Neural progenitor cell (in vitro differentiated cells): Measurements from ENCODE around the gene PRKAG2. TPM values are rescaled to one million over a fixed set of nuclear protein-coding genes. Genes with fewer than 3 reads are reported as not detected.
A peak's percentile ranks its signal among the peaks of the same experiment; 100 is the strongest.

Source experiments
- DNase-seq: peaks from one replicate; pipeline ENCODE4 v3.0.0-alpha.2; 2016; ENCODE audit warnings: low spot score
- H2AFZ ChIP-seq: fragments of 200-600 bp; sonication (generic); replicated peaks from 2 replicates; pipeline ENCODE4 v1.6.1; 2016; ENCODE audit warnings: antibody characterized with exemption
- H3F3A ChIP-seq: fragments of 200-600 bp; sonication (generic); 2 replicates; pipeline ENCODE4 v1.6.1; 2016; ENCODE audit warnings: antibody characterized with exemption, low read depth
- H3K27ac ChIP-seq: fragments of 200-600 bp; sonication (generic); 2 replicates; pipeline ENCODE4 v1.5.1; 2016; ENCODE audit warnings: mild to moderate bottlenecking
- H3K27me3 ChIP-seq: fragments of 200-600 bp; sonication (generic); 2 replicates; pipeline ENCODE4 v1.6.1; 2016; ENCODE audit warnings: mild to moderate bottlenecking, moderate library complexity
- H3K36me3 ChIP-seq: fragments of 200-600 bp; sonication (generic); 2 replicates; pipeline ENCODE4 v1.5.1; 2016
- H3K4me1 ChIP-seq: fragments of 200-600 bp; sonication (generic); 2 replicates; pipeline ENCODE4 v1.6.1; 2016; ENCODE audit warnings: mixed run types
- H3K4me2 ChIP-seq: fragments of 200-600 bp; sonication (generic); 2 replicates; pipeline ENCODE4 v1.6.1; 2016
- H3K4me3 ChIP-seq: fragments of 200-600 bp; sonication (generic); 2 replicates; pipeline ENCODE4 v1.5.1; 2016
- H3K79me2 ChIP-seq: fragments of 200-600 bp; sonication (generic); 2 replicates; pipeline ENCODE4 v1.6.1; 2016; ENCODE audit warnings: low read depth
- H3K9ac ChIP-seq: fragments of 200-600 bp; sonication (generic); 2 replicates; pipeline ENCODE4 v1.6.1; 2016
- H3K9me3 ChIP-seq: fragments of 200-600 bp; sonication (generic); 2 replicates; pipeline ENCODE4 v1.5.1; 2016; ENCODE audit warnings: low read depth
- H4K20me1 ChIP-seq: fragments of 200-600 bp; sonication (generic); 2 replicates; pipeline ENCODE4 v1.6.1; 2016; ENCODE audit warnings: low read depth
- H3K27ac Mint-ChIP-seq: 3 replicates; pipeline ENCODE4 v1.8.0; 2021; ENCODE audit warnings: mixed read lengths
- H3K27me3 Mint-ChIP-seq: 2 replicates; pipeline ENCODE4 v1.8.0; 2022; ENCODE audit warnings: low read depth, mild to moderate bottlenecking, inconsistent platforms, moderate library complexity, mixed read lengths; ENCODE audit not compliant: insufficient read depth
- H3K36me3 Mint-ChIP-seq: 3 replicates; pipeline ENCODE4 v1.8.0; 2021; ENCODE audit warnings: mixed read lengths
- H3K4me1 Mint-ChIP-seq: 3 replicates; pipeline ENCODE4 v1.8.0; 2021; ENCODE audit warnings: mixed read lengths
- H3K4me3 Mint-ChIP-seq: 3 replicates; pipeline ENCODE4 v1.8.0; 2021; ENCODE audit warnings: mild to moderate bottlenecking, moderate library complexity, mixed read lengths
- H3K9me3 Mint-ChIP-seq: 3 replicates; pipeline ENCODE4 v1.8.0; 2020; ENCODE audit warnings: mixed read lengths
- CTCF ChIP-seq: fragments of 200-600 bp; sonication (generic); IDR thresholded peaks from 2 replicates; pipeline ENCODE4 v1.5.1; 2017; ENCODE audit warnings: antibody characterized with exemption, mild to moderate bottlenecking
- EZH2 ChIP-seq: fragments of 200-600 bp; sonication (generic); IDR thresholded peaks from 2 replicates; pipeline ENCODE4 v1.6.1; 2017; ENCODE audit warnings: antibody characterized with exemption, mild to moderate bottlenecking, moderate library complexity
- EZH2phosphoT487 ChIP-seq: fragments of 200-600 bp; sonication (generic); IDR thresholded peaks from 2 replicates; pipeline ENCODE4 v1.6.1; 2017; ENCODE audit warnings: antibody characterized with exemption
- total RNA-seq: library from RNA; depleted of rRNA; stranded (reverse); fragments of >200 nt; gene quantifications from 2 replicates; pipeline ENCODE4 v1.2.3, GENCODE V29; 2015; ENCODE audit warnings: low replicate concordance

Gene PRKAG2
- total RNA-seq, 1 donor from 2014 or later, result 11.4 TPM

GRCh38 chr7:151851145-151851751 is 25.7 kb downstream of the PRKAG2 start:
- DNase-seq, result no peak
- no peak overlapping the region for H2AFZ ChIP-seq
- H3K36me3 ChIP-seq, result no peaks in the 10 kb centered on the region
- no peak overlapping the region for H3K9ac ChIP-seq
- Mint-ChIP-seq H3K4me3 (peak overlapping the region; percentile 42), H3K27ac (peak overlapping the region; percentile 27), H3K9me3 (no peaks in the 10 kb centered on the region), H3K4me1 (peaks cover 10% of the 10 kb centered on the region), H3K27me3 (peaks cover 8% of the 10 kb centered on the region), H3K36me3 (no peaks in the 10 kb centered on the region)
- H4K20me1 ChIP-seq, result no peaks in the 10 kb centered on the region
- no peaks in the 10 kb centered on the region for H3K79me2 ChIP-seq
- no peaks in the 10 kb centered on the region for H3K4me1 ChIP-seq
- H3K4me3 ChIP-seq, result no peak overlapping the region
- H3K27me3 ChIP-seq, result no peaks in the 10 kb centered on the region
- H3K4me2 ChIP-seq, result no peak overlapping the region
- H3K9me3 ChIP-seq, result no peaks in the 10 kb centered on the region
- no peaks in the 10 kb centered on the region for H3F3A ChIP-seq
- H3K27ac ChIP-seq, result no peak overlapping the region
- TF ChIP-seq EZH2 (no peak), EZH2phosphoT487 (no peak), CTCF (no peak)

DNA sequence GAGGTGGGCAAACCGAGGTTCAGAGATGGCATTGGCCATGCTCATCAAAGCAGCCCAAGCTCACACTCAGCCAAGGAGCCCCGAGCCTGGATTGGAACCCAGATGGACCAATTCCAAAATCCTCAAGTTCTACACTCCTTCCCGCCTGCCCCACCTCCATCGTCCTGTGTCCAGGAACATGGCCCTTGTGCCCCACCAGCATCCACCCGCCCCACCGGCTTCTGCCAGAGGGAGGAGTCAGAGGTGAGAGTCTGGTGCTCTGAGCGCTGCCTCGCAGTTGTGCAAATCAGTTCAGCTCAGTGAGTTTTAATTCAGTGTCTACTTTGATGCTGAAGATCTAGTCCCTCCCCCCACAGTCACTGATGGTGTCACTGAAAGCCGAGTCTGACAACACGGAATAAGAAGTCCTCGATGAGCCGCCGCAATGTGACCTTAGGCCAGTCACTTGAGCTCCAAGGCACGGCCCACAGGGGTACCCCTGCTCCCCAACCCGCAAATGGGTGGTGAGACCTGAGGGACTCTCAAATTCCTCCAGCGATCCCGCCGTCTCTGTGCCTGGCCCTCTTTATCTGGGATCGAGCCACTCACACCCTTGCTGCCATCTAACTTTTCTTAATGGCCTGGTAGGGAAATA is 26.3 kb downstream of the PRKAG2 start:
- Histone ChIP-seq H2AFZ (no peak overlapping the region), H3K4me2 (no peak overlapping the region), H3K9ac (no peak overlapping the region), H3K79me2 (no peaks in the 10 kb centered on the region), H3K9me3 (no peaks in the 10 kb centered on the region), H4K20me1 (no peaks in the 10 kb centered on the region), H3K4me1 (no peaks in the 10 kb centered on the region), H3K36me3 (no peaks in the 10 kb centered on the region), H3F3A (no peaks in the 10 kb centered on the region), H3K27me3 (no peaks in the 10 kb centered on the region), H3K4me3 (no peak overlapping the region), H3K27ac (no peak overlapping the region)
- Mint-ChIP-seq H3K4me3 (peak overlapping the region; percentile 42), H3K36me3 (no peaks in the 10 kb centered on the region), H3K27me3 (peaks cover 11% of the 10 kb centered on the region), H3K4me1 (peaks cover 10% of the 10 kb centered on the region), H3K9me3 (no peaks in the 10 kb centered on the region), H3K27ac (peak overlapping the region; percentile 27)
- no peak for DNase-seq
- TF ChIP-seq EZH2phosphoT487 (no peak), EZH2 (no peak), CTCF (no peak)

DNA sequence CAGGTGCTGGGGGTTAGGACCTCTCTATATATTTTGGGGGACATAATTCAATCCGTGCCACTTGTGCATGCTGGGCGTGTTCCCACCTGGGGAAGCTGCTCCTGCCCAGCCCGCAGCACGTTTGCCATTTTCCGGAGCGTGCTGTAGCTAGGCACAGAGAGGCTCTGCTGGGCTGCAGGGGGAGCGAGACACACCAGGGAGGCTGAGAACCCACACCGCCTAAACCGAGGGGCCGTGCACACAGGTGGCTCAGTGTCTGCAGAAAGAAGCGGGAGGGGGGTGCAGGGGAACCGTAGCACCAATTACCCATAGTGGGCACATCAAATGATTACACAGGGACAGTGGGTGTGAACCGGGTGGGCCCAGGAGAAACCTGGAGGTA is 27.0 kb downstream of the PRKAG2 start:
- Mint-ChIP-seq H3K9me3 (no peaks in the 10 kb centered on the region), H3K27me3 (peaks cover 11% of the 10 kb centered on the region), H3K4me1 (peaks cover 10% of the 10 kb centered on the region), H3K36me3 (no peaks in the 10 kb centered on the region), H3K4me3 (no peak overlapping the region), H3K27ac (no peak overlapping the region)
- no peaks in the 10 kb centered on the region for H4K20me1 ChIP-seq
- DNase-seq, result no peak
- H3K79me2 ChIP-seq, result no peaks in the 10 kb centered on the region
- TF ChIP-seq EZH2, result no peak
- no peak for TF ChIP-seq CTCF
- no peak for TF ChIP-seq EZH2phosphoT487
- H3K27ac ChIP-seq, result no peak overlapping the region
- no peak overlapping the region for H3K4me2 ChIP-seq
- H3K27me3 ChIP-seq, result no peaks in the 10 kb centered on the region
- H3K4me1 ChIP-seq, result no peaks in the 10 kb centered on the region
- H3K9me3 ChIP-seq, result no peaks in the 10 kb centered on the region
- no peak overlapping the region for H3K4me3 ChIP-seq
- no peak overlapping the region for H3K9ac ChIP-seq
- no peaks in the 10 kb centered on the region for H3K36me3 ChIP-seq
- H3F3A ChIP-seq, result no peaks in the 10 kb centered on the region
- no peak overlapping the region for H2AFZ ChIP-seq
